Mammary epithelial cell (primary cell): ENCODE results near the gene CORT.

Experiments
- CTCF ChIP-seq, 2 donors: IDR thresholded peaks in 1 of 2; conservative IDR thresholded peaks in 1 of 2; 2 replicates each; pipeline ENCODE4 v1.5.1; 2011 to 2012; ENCODE audit warnings: inconsistent platforms in 2 of 2, low read length in 2 of 2, mild to moderate bottlenecking in 2 of 2, control low read depth in 1 of 2, low read depth in 1 of 2; ENCODE audit not compliant: insufficient read depth in 1 of 2; ENCODE audit errors: extremely low read depth in 1 of 2
- EZH2 ChIP-seq: IDR thresholded peaks from 2 replicates; pipeline ENCODE4 v1.6.1; 2012; ENCODE audit warnings: low read length, inconsistent platforms, borderline replicate concordance

- TF ChIP-seq CTCF (conservative IDR thresholded peaks at IDR 0.05 in 1 of 2, IDR thresholded peaks at IDR 0.05 in 1 of 2; ENCODE audit: extremely low read depth in 1 of 2, insufficient read depth in 1 of 2, low read depth in 1 of 2, low read length in 2 of 2) (no peak), EZH2 (no peak)
These were observed 45.6 kb downstream of the CORT start for GRCh38 chr1:10495475-10495817.
